Astrocyte (in vitro differentiated cells and primary cell): ENCODE results near the gene NR5A2. TPM values are rescaled to one million over a fixed set of nuclear protein-coding genes. Genes with fewer than 3 reads are reported as not detected.

Source experiments
- DNase-seq: peaks from one replicate; pipeline ENCODE4 v3.0.0-alpha.2; 2010; ENCODE audit warnings: low read depth
- FAIRE-seq: peaks from 2 replicates; lab custom pipeline; 2011; peaks lifted over from hg19 to GRCh38; lab: Jason Lieb, UNC
- H2AFZ ChIP-seq: 2 replicates; pipeline ENCODE4 v1.6.0; 2012; ENCODE audit warnings: low read depth, low read length, inconsistent platforms
- H3K27ac ChIP-seq: 2 replicates; pipeline ENCODE4 v1.5.1; 2011; ENCODE audit warnings: low read depth, low read length, inconsistent platforms
- H3K27me3 ChIP-seq: 2 replicates; pipeline ENCODE4 v1.6.0; 2011; ENCODE audit warnings: low read length, inconsistent platforms; ENCODE audit not compliant: insufficient read depth
- H3K36me3 ChIP-seq: 2 replicates; pipeline ENCODE4 v1.5.1; 2011; ENCODE audit warnings: low read length, inconsistent platforms; ENCODE audit not compliant: insufficient read depth
- H3K4me1 ChIP-seq: 2 replicates; pipeline ENCODE4 v1.5.1; 2011; ENCODE audit warnings: low read length, inconsistent platforms; ENCODE audit not compliant: insufficient read depth
- H3K4me2 ChIP-seq: 2 replicates; pipeline ENCODE4 v1.6.0; 2012; ENCODE audit warnings: low read length, inconsistent platforms
- H3K4me3 ChIP-seq: 2 replicates; pipeline ENCODE4 v1.5.1; 2011; ENCODE audit warnings: low read depth, mild to moderate bottlenecking, low read length, inconsistent platforms; ENCODE audit not compliant: insufficient read depth
- H3K79me2 ChIP-seq: 2 replicates; pipeline ENCODE4 v1.6.0; 2012; ENCODE audit warnings: mild to moderate bottlenecking, low read length, inconsistent platforms; ENCODE audit not compliant: insufficient read depth
- H3K9ac ChIP-seq: 2 replicates; pipeline ENCODE4 v1.6.0; 2012; ENCODE audit warnings: mild to moderate bottlenecking, low read length, inconsistent platforms
- H3K9me3 ChIP-seq: 2 replicates; pipeline ENCODE4 v1.5.1; 2012; ENCODE audit warnings: low read depth, mild to moderate bottlenecking, low read length, inconsistent platforms; ENCODE audit not compliant: insufficient read depth
- H4K20me1 ChIP-seq: 2 replicates; pipeline ENCODE4 v1.6.0; 2012; ENCODE audit warnings: low read length, inconsistent platforms; ENCODE audit not compliant: insufficient read depth
- H3K27ac Mint-ChIP-seq: one replicate; pipeline ENCODE4 v1.8.0; 2021; ENCODE audit warnings: mild to moderate bottlenecking, mixed read lengths; ENCODE audit not compliant: unreplicated experiment
- H3K27me3 Mint-ChIP-seq: one replicate; pipeline ENCODE4 v1.8.0; 2021; ENCODE audit warnings: low read depth, mixed read lengths; ENCODE audit not compliant: unreplicated experiment
- H3K36me3 Mint-ChIP-seq: one replicate; pipeline ENCODE4 v1.8.0; 2021; ENCODE audit warnings: low read depth, mixed read lengths; ENCODE audit not compliant: unreplicated experiment
- H3K4me1 Mint-ChIP-seq: one replicate; pipeline ENCODE4 v1.8.0; 2021; ENCODE audit warnings: low read depth, mixed read lengths; ENCODE audit not compliant: unreplicated experiment
- H3K4me3 Mint-ChIP-seq: one replicate; pipeline ENCODE4 v1.8.0; 2021; ENCODE audit warnings: mild to moderate bottlenecking, moderate library complexity, mixed read lengths; ENCODE audit not compliant: unreplicated experiment
- H3K9me3 Mint-ChIP-seq: one replicate; pipeline ENCODE4 v1.8.0; 2021; ENCODE audit warnings: mild to moderate bottlenecking, mixed read lengths; ENCODE audit not compliant: unreplicated experiment
- CTCF ChIP-seq: IDR thresholded peaks from 2 replicates; pipeline ENCODE4 v1.5.1; 2011; ENCODE audit warnings: low read depth, mild to moderate bottlenecking, inconsistent platforms, low read length, moderate library complexity; ENCODE audit not compliant: insufficient read depth
- EZH2 ChIP-seq: IDR thresholded peaks from 2 replicates; pipeline ENCODE4 v1.6.1; 2012; ENCODE audit warnings: mild to moderate bottlenecking, low read length, inconsistent platforms; ENCODE audit not compliant: insufficient read depth
- total RNA-seq: library from RNA; stranded (reverse); gene quantifications from 2 replicates; pipeline ENCODE4 v1.2.1, GENCODE V29; 2021

The NR5A2 gene
- total RNA-seq, 1 donor from 2014 or later = 0.39 TPM

GRCh38 chr1:200152336-200152735 lies 124.8 kb downstream of the NR5A2 start:
- FAIRE-seq (no peak), DNase-seq (no peak)
- Mint-ChIP-seq H3K9me3 (no peaks in the 10 kb centered on the region), H3K4me3 (no peak overlapping the region), H3K27ac (no peak overlapping the region), H3K36me3 (no peaks in the 10 kb centered on the region), H3K27me3 (no peaks in the 10 kb centered on the region), H3K4me1 (peaks cover 15% of the 10 kb centered on the region)
- H3K9ac ChIP-seq = no peak overlapping the region
- H4K20me1 ChIP-seq = no peaks in the 10 kb centered on the region
- H3K36me3 ChIP-seq = no peaks in the 10 kb centered on the region
- H3K9me3 ChIP-seq = no peaks in the 10 kb centered on the region
- no peaks in the 10 kb centered on the region for H3K4me1 ChIP-seq
- H3K27ac ChIP-seq = no peak overlapping the region
- H3K27me3 ChIP-seq = no peaks in the 10 kb centered on the region
- TF ChIP-seq CTCF (no peak), EZH2 (no peak)
- H3K79me2 ChIP-seq = no peaks in the 10 kb centered on the region
- H2AFZ ChIP-seq = no peak overlapping the region
- H3K4me3 ChIP-seq = no peak overlapping the region
- no peak overlapping the region for H3K4me2 ChIP-seq

GRCh38 chr1:200153277-200154055 lies 126.0 kb downstream of the NR5A2 start:
- no peaks in the 10 kb centered on the region for H3K27me3 ChIP-seq

More at GRCh38 chr1:200153277-200154055, 126.0 kb downstream of the NR5A2 start:
- FAIRE-seq (no peak), DNase-seq (no peak)
- Histone ChIP-seq H4K20me1 (no peaks in the 10 kb centered on the region), H2AFZ (no peak overlapping the region), H3K79me2 (no peaks in the 10 kb centered on the region), H3K4me1 (no peaks in the 10 kb centered on the region), H3K9me3 (no peaks in the 10 kb centered on the region), H3K36me3 (no peaks in the 10 kb centered on the region), H3K9ac (no peak overlapping the region), H3K4me2 (no peak overlapping the region), H3K4me3 (no peak overlapping the region), H3K27ac (no peak overlapping the region)
- no peaks in the 10 kb centered on the region for H3K27me3 Mint-ChIP-seq
- no peak for TF ChIP-seq EZH2
- TF ChIP-seq CTCF = no peak
- H3K4me1 Mint-ChIP-seq = peaks cover 15% of the 10 kb centered on the region
- H3K36me3 Mint-ChIP-seq = no peaks in the 10 kb centered on the region
- H3K27ac Mint-ChIP-seq = no peak overlapping the region
- H3K9me3 Mint-ChIP-seq = no peaks in the 10 kb centered on the region
- H3K4me3 Mint-ChIP-seq = no peak overlapping the region
